22Rv1 (cell line): ENCODE results near the gene CD53.

Source experiments
- H3K27ac ChIP-seq: fragments of 450-650 bp; 2 replicates; pipeline ENCODE4 v1.5.1; 2017
- CTCF ChIP-seq: fragments of 450-650 bp; IDR thresholded peaks from 2 replicates; pipeline ENCODE4 v1.5.1; 2017; ENCODE audit warnings: mild to moderate bottlenecking
- ZFX ChIP-seq: fragments of 450-650 bp; IDR thresholded peaks from 2 replicates; pipeline ENCODE4 v1.6.1; 2017; ENCODE audit warnings: antibody characterized with exemption, borderline replicate concordance

CD53 gene

GRCh38 chr1:110902820-110903463 lies 30.0 kb downstream of the CD53 start:
- TF ChIP-seq CTCF (no peak), ZFX (no peak)
- H3K27ac ChIP-seq: no peak overlapping the region

GRCh38 chr1:110903853-110904500 lies 31.0 kb downstream of the CD53 start:
- TF ChIP-seq CTCF (no peak), ZFX (no peak)

GRCh38 chr1:110912784-110913183 lies 39.8 kb downstream of the CD53 start:
- TF ChIP-seq CTCF (no peak), ZFX (no peak)
- no peak overlapping the region for H3K27ac ChIP-seq

More at GRCh38 chr1:110903853-110904500, 31.0 kb downstream of the CD53 start:
- no peak overlapping the region for H3K27ac ChIP-seq

GRCh38 chr1:110914676-110915075 lies 41.7 kb downstream of the CD53 start:
- TF ChIP-seq ZFX: no peak
- no peak overlapping the region for H3K27ac ChIP-seq

GRCh38 chr1:110915804-110916203 lies 42.9 kb downstream of the CD53 start:
- TF ChIP-seq CTCF (no peak), ZFX (no peak)
- H3K27ac ChIP-seq: no peak overlapping the region

- no peak overlapping the region for H3K27ac ChIP-seq
- no peak for TF ChIP-seq CTCF
- no peak for TF ChIP-seq ZFX
Observed at GRCh38 chr1:110916274-110916668, 43.3 kb downstream of the CD53 start.

GRCh38 chr1:110916669-110917306 lies 43.8 kb downstream of the CD53 start:
- H3K27ac ChIP-seq: no peak overlapping the region

More at GRCh38 chr1:110916669-110917306, 43.8 kb downstream of the CD53 start:
- TF ChIP-seq CTCF: no peak
- TF ChIP-seq ZFX: no peak
